HG02970 (cell line): ENCODE measurements around the gene IL6R.

Experiments
- ATAC-seq: cut with Tn5 transposase; IDR thresholded peaks from one replicate; pipeline ENCODE4 v1.9.1; 2021; ENCODE audit warnings: mild to moderate bottlenecking, moderate library complexity, moderate number of reproducible peaks; ENCODE audit not compliant: unreplicated experiment, low FRiP score

IL6R gene

DNA sequence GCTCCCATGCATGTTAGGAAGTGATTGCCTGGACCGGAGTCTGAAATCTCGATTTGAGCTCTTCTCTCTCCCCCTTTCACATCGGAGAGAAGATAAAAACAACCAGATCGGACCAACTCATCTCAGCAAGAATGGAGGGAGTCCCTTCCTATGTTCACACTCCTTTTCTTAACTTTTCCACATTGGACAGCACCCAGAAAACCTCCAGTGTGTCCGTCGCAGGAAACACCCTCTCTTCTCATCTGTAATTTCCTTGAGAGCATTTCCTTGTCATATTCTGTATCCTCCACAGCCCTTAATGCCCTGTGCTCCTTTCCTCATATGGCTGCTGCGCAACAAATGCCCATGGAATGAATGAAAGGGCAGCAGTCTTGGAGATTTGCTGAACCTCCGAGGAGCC lies 95.4 kb downstream of the IL6R start:
- ATAC-seq: no peak

DNA sequence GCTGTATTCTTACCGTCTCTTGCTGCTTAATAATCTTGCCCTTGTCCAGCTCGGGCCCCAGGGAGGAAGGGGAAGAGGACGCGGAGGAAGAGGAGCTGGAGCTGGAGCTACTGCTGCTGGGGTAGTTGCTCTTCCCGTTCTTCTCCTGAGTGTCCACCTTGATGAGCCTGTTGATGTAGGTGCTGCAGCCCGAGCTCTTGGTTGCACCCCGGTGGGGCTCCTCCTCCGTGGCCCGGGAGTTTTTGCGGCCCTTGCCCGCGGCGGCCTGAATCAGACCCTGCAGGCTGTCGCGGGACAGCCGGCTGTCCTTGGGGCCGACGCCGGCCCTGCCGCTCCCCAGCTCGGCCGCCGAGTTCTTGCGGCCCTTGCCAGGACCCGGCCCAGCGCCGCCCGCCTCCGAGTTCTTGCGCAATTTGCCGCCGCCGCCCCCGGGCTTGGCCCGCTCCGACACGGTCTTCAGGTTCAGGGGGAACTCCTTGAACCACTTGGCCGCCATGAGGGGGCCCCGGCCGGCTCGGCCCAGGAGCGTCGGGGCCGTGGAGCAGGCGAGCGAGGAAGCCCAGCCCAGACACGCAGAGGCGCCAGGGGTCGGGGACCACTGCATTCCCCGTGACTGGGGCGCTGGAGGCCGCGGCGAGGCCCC lies 96.4 kb downstream of the IL6R start:
- no peak for ATAC-seq

DNA sequence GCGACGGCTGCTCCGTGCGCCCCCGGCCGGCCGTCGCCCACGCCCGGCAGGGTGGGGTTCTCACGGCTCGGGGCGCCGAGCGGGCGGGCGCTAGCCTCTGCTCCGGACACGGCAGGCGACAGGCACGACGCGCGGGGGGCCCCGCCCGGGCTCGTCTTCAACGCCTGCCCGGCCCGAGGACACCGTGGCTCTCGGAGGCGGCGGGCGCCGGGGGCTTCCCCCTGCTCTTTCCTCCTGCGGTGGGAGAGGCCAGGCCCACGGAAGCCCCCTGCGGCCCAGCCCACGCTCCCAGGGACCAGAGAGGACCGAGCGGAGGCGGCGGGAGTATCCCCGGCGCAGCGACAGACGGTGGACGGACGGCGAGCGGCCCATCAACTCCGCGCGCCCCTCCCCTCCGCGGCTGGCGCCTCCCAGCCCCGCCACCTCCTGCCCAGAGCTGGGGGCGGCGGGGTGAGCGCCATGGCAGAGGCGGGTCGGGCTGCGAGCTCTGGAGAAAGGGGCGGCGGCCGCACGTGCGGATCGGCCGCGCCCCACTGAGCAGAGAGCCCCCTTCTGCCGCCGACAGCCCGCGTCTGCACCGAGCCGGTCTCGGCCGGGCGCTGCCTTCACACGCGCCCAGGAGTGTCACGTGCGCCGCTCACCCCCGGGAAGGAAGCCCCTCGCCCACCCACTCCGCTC lies 97.1 kb downstream of the IL6R start, which contains the start of the genes SHE and TDRD10:
TSS of gene SHE (minus strand) at position 347 of the 678 bp plus-strand sequence. CDS start 386 bp downstream, outside the sequence.
TSS of gene TDRD10 (plus strand) at position 154 of the 678 bp plus-strand sequence. CDS start 4,685 bp downstream, outside the sequence.
- no peak for ATAC-seq

GRCh38 chr1:154502744-154503115 lies 97.6 kb downstream of the IL6R start:
- no peak for ATAC-seq

- no peak for ATAC-seq
Measured at GRCh38 chr1:154503898-154504297, 98.8 kb downstream of the IL6R start.

- no peak for ATAC-seq
Measured at GRCh38 chr1:154512760-154513159, 107.6 kb downstream of the IL6R start.

- no peak for ATAC-seq
Measured at GRCh38 chr1:154514066-154514553, 109.0 kb downstream of the IL6R start.

DNA sequence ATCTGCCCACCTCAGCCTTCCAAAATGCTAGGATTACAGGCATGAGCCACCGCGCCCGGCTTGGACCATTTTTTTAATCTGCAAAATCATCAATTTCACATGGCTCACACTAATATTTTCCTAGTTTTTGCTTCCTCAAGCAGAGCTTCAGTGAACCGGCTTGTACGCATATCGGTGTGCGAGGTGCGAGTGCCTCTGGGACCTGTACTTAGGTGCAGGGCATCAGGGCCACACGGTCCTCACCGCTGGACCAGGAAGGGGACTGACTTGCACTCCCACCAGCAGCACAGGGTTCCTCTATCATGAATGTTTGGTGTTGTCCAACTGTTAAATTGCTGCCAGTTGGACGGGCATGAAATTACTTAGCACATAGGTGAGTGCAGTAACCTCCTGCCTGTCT lies 112.5 kb downstream of the IL6R start:
- ATAC-seq: no peak
